Stimulated activated CD4-positive, alpha-beta T cell treated with anti-CD3 and anti-CD28 coated beads, TNF-alpha, amount 100 ng/mL, for 1 hour (primary cell): ENCODE results near the gene LRRC37A2.
"Not testable (repeated sequence)": the region's sequence is repeated elsewhere in the genome, so short reads cannot be mapped to it uniquely, and the experiment has no call there.

Experiments
- DNase-seq, 3 donors: peaks; one replicate each; pipeline ENCODE4 v3.0.0-alpha.2; 2020; ENCODE audit warnings: low read depth in 3 of 3, low spot score in 1 of 3

Gene LRRC37A2

DNA sequence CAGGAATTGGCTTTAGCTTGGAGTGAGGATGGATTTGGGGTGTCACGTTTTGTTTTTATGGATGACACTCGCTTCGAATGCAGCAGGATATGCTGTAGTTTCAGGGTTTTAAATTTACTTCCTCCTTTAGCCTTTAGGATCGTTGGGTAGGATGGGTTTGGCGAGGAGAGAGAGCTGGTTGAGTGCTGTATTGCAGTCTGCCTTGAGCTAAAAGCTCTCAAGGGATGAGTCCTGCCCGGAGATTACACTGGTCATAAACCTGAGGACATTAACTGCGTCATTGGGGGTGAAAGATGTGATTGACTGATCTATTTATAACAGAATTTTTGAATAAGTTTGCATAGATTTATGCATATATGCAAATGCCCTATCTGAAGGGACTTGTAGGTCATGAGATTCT is 79.1 kb downstream of the LRRC37A2 start:
- not testable (repeated sequence) for DNase-seq

DNA sequence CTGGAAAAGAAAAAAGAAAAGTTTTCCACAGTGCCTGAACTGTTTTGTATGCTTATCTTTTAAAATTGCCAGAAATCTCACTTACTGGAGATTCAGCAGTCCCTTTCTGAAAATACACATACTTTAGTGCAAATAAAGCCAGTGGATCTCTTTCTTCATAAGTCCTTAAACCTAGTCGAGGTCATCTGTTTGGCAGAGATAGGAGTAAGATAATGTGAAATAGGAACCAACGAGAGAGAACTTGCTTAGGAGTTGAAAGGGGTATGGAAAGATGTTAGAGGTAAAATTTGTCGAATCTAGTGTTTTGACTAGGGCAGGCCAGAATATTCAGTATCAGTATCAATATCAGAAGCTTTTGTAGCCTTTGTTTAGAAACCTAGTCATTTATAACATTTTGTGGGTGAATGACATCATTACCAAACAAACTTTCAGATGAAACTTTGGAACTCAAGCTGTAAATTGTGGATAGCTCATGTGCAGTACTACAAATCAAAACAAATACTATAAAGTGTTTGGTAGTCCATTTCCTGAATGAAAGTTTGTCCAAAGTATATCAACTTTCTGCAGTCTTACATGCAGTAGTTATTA is 86.2 kb downstream of the LRRC37A2 start:
- not testable (repeated sequence) for DNase-seq

DNA sequence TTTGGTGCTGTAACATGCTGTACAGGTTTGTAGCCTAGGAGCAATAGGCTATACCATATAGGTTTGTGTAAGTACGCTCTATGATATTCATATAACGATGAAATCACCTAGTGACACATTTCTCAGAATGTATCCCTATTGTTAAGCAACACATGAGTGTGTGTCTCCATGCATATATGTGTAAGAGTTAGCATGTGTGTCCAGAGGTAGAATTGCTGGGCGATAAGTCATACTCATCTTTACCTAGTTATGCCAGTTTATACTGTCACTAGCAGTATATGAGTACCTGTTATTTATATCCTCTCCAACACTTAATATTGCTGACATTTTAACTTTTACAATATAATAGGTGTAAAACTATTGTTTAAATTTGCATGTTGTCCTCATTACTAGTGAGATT is 88.5 kb downstream of the LRRC37A2 start:
- not testable (repeated sequence) for DNase-seq

DNA sequence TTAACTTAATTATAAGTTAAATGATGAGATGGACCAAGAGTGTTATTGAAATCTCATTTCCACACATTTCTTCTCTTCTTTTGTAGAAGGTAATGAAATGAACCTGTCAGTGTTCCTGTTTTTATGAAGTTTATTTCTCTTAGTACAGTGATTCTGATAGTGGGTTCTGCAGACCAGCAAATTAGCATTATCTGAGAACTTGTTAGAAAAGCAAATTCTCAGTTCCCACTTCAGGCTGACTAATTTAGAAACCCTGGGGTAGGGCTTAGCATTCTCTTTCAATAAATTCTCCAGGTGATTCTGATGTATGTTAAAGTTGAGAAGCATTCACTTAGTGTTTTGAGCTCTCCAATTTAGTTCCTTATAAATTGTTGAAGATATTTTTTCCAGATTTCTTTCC is 90.9 kb downstream of the LRRC37A2 start:
- DNase-seq, result not testable (repeated sequence)
